ENCODE measurements around the gene ETV6. TPM values are rescaled to one million over a fixed set of nuclear protein-coding genes. Genes with fewer than 3 reads are reported as not detected.

ETV6 gene
- total RNA-seq, 1 donor from 2014 or later: 14.7 TPM

DNA sequence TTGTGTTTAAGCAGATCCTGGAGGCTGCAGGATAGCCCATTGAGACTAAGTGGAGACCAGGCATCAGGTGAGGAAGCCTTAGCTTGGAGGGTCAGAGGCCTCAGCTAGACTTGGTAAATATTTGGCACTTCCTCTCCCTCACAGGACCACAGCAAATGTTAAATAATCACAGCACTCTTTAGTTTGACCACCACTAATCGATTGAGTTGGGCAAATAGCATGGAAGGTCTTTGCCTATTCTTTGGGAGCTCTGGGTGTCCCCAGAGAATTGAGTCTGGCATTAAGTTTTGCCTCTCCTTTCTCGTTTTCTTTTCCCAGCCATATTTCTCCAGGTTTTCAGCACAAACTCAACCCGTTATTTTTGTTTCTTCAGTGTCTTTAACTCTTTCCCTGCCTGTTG is 61.4 kb downstream of the ETV6 start:
- H3K27me3 ChIP-seq: no peaks in the 10 kb centered on the region
- H3K9me3 ChIP-seq: no peaks in the 10 kb centered on the region
- peaks cover 35% of the 10 kb centered on the region for H3K4me1 ChIP-seq
- intact Hi-C loops (cut with DNase I): no loop called here
- H3K27ac ChIP-seq: no peak overlapping the region
- no peak for TF ChIP-seq POLR2AphosphoS5 (IDR thresholded peaks at IDR 0.05; ENCODE audit: insufficient read depth in 1 of 2, low read depth in 1 of 2)
- no peak for TF ChIP-seq POLR2A (IDR thresholded peaks at IDR 0.05)
- no peak for TF ChIP-seq CTCF (IDR thresholded peaks at IDR 0.05)
- H3K36me3 ChIP-seq: no peaks in the 10 kb centered on the region
- DNase-seq (ENCODE audit: extremely low spot score in 2 of 2): no peak
- no peak overlapping the region for H3K4me3 ChIP-seq

- Histone ChIP-seq H3K4me1 (peaks cover 33% of the 10 kb centered on the region), H3K36me3 (no peaks in the 10 kb centered on the region), H3K4me3 (no peak overlapping the region), H3K27me3 (no peaks in the 10 kb centered on the region), H3K9me3 (no peaks in the 10 kb centered on the region), H3K27ac (no peak overlapping the region)
- intact Hi-C loops (cut with DNase I): no loop called here
- TF ChIP-seq POLR2A (IDR thresholded peaks at IDR 0.05) (no peak), CTCF (IDR thresholded peaks at IDR 0.05) (no peak), POLR2AphosphoS5 (IDR thresholded peaks at IDR 0.05; ENCODE audit: insufficient read depth in 1 of 2, low read depth in 1 of 2) (no peak)
- no peak for DNase-seq (ENCODE audit: extremely low spot score in 2 of 2)
These were observed 62.3 kb downstream of the ETV6 start for GRCh38 chr12:11711651-11712327.

DNA sequence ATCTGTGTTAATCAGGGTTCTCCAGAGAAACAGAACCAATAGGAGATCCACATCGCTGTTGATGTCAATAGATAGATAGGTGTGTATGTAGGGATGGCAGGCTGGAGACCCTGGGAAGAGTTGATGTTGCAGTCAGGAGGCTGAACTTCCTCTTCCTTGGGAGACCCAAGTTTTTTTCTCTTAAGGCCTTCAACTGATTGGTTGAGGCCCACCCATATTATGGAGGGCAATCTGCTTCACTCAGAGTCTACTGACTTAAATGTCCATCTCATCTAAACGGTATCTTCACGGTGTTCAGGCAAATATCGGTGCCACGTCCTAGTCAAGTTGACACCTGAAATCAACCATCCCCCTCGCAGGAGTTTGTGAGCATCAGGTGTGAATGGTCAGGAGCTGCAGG is 63.0 kb downstream of the ETV6 start:
- Histone ChIP-seq H3K4me1 (peaks cover 30% of the 10 kb centered on the region), H3K27me3 (no peaks in the 10 kb centered on the region), H3K27ac (no peak overlapping the region), H3K9me3 (no peaks in the 10 kb centered on the region), H3K36me3 (no peaks in the 10 kb centered on the region), H3K4me3 (no peak overlapping the region)
- TF ChIP-seq CTCF (IDR thresholded peaks at IDR 0.05): no peak
- no peak for TF ChIP-seq POLR2AphosphoS5 (IDR thresholded peaks at IDR 0.05; ENCODE audit: insufficient read depth in 1 of 2, low read depth in 1 of 2)
- no peak for TF ChIP-seq POLR2A (IDR thresholded peaks at IDR 0.05)
- no peak for DNase-seq (ENCODE audit: extremely low spot score in 2 of 2)
- intact Hi-C loops (cut with DNase I): no loop called here

DNA sequence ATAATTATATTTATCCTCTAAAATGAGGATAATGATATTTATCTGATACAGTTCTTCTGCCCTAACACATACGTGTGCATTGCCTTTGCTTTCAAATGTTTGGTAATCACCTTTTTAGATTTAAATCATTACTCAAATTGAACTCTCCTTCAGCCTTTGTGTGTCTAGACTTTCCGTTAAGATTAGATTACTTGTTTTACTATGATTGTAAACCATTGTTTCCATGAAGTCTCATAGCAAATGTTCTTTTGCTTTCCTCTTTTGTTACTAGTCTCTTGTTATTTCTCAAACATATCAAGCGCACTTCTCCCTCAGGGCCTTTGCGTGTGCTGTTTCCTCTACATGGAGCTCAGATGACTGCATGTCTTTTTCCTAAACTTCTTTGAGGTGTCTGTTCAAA is 63.7 kb downstream of the ETV6 start:
- H3K36me3 ChIP-seq: no peaks in the 10 kb centered on the region
- no peaks in the 10 kb centered on the region for H3K27me3 ChIP-seq
- TF ChIP-seq POLR2AphosphoS5 (IDR thresholded peaks at IDR 0.05; ENCODE audit: insufficient read depth in 1 of 2, low read depth in 1 of 2) (no peak), POLR2A (IDR thresholded peaks at IDR 0.05) (no peak), CTCF (IDR thresholded peaks at IDR 0.05) (no peak)
- H3K4me3 ChIP-seq: no peak overlapping the region
- no peaks in the 10 kb centered on the region for H3K9me3 ChIP-seq
- H3K4me1 ChIP-seq: peaks cover 26% of the 10 kb centered on the region
- no peak overlapping the region for H3K27ac ChIP-seq
- intact Hi-C loops (cut with DNase I): no loop called here
- no peak for DNase-seq (ENCODE audit: extremely low spot score in 2 of 2)

- H3K27ac ChIP-seq: no peak overlapping the region
- H3K4me1 ChIP-seq: peaks cover 26% of the 10 kb centered on the region
- TF ChIP-seq CTCF (IDR thresholded peaks at IDR 0.05): no peak
- no peak for TF ChIP-seq POLR2A (IDR thresholded peaks at IDR 0.05)
- no peak for TF ChIP-seq POLR2AphosphoS5 (IDR thresholded peaks at IDR 0.05; ENCODE audit: insufficient read depth in 1 of 2, low read depth in 1 of 2)
- no peak overlapping the region for H3K4me3 ChIP-seq
- DNase-seq (ENCODE audit: extremely low spot score in 2 of 2): no peak
- H3K27me3 ChIP-seq: no peaks in the 10 kb centered on the region
- no peaks in the 10 kb centered on the region for H3K9me3 ChIP-seq
- intact Hi-C loops (cut with DNase I): no loop called here
- H3K36me3 ChIP-seq: no peaks in the 10 kb centered on the region
These were observed 65.2 kb downstream of the ETV6 start for GRCh38 chr12:11714626-11715025.

Data from vagina (tissue), 2 donors.